ENCODE results near the gene PDE5A. TPM values are rescaled to one million over a fixed set of nuclear protein-coding genes. Genes with fewer than 3 reads are reported as not detected.

The PDE5A gene
- total RNA-seq, 1 experiment from 2014 or later: 8.5 TPM

DNA sequence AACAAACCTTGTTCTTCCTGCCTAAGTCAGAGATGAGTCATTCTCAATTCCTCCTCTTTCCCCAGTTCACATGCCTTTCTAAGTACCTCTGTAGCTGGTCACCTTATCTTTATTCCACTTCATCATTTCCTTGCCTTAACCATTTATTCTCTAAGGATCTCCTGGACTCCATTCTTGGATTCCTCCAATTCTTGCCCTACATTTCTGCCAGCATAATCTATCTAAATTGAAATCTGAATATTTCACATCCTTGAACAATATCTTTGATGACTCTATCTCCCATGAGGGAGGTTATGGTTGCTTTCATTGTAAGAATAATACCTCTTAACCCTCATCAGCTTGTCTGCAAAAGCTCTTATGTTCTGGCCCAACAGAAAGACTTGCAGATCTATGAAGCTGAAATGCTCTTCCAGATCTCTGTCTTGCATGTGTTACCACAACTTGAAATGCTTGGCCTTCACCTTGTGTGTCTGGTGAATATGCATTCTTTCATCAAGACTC, 28.6 kb upstream of the PDE5A start:
- no peaks in the 10 kb centered on the region for H3K36me3 ChIP-seq (ENCODE audit: low read depth)
- H4K20me1 ChIP-seq (ENCODE audit: insufficient read depth): no peaks in the 10 kb centered on the region
- CTCF ChIA-PET: interaction anchor here (1.3 kb wide), 1 partner anchor 29 kb away, joined by 4 read pairs; the partner anchor contains the start of gene PDE5A
- no peaks in the 10 kb centered on the region for H3K27me3 ChIP-seq (ENCODE audit: insufficient read depth, low read depth)
- no peaks in the 10 kb centered on the region for H3K9me2 ChIP-seq (ENCODE audit: insufficient read depth)
- POLR2A ChIA-PET (ENCODE audit: unreplicated experiment): interaction anchor here (0.6 kb wide), 1 partner anchor 1147 kb away, joined by 5 read pairs; no protein-coding TSS in a partner anchor
- peak in 1 of 2 experiments; percentile 52 for DNase-seq
- H3K4me3 ChIP-seq: no peak overlapping the region
- intact Hi-C loops (cut with micrococcal nuclease; ENCODE audit: unreplicated experiment): no loop called here
- H3K27ac ChIP-seq: peak overlapping the region; percentile 48
- no peaks in the 10 kb centered on the region for H3K79me2 ChIP-seq (ENCODE audit: low read depth)
- H3K4me2 ChIP-seq: peak overlapping the region; percentile 32; the same call in 1 of the 2 replicates
- TF ChIP-seq EZH2 (IDR thresholded peaks at IDR 0.05; ENCODE audit: low read depth): no peak
- TF ChIP-seq, protein P1, sequence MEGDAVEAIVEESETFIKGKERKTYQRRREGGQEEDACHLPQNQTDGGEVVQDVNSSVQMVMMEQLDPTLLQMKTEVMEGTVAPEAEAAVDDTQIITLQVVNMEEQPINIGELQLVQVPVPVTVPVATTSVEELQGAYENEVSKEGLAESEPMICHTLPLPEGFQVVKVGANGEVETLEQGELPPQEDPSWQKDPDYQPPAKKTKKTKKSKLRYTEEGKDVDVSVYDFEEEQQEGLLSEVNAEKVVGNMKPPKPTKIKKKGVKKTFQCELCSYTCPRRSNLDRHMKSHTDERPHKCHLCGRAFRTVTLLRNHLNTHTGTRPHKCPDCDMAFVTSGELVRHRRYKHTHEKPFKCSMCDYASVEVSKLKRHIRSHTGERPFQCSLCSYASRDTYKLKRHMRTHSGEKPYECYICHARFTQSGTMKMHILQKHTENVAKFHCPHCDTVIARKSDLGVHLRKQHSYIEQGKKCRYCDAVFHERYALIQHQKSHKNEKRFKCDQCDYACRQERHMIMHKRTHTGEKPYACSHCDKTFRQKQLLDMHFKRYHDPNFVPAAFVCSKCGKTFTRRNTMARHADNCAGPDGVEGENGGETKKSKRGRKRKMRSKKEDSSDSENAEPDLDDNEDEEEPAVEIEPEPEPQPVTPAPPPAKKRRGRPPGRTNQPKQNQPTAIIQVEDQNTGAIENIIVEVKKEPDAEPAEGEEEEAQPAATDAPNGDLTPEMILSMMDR (conservative IDR thresholded peaks at IDR 0.05): no peak
- H2AFZ ChIP-seq: no peak overlapping the region
- H3K9me3 ChIP-seq (ENCODE audit: insufficient read depth, low read depth): no peaks in the 10 kb centered on the region
- BruUV-seq (replicated peaks): no TSS peak
- H3K4me1 ChIP-seq (replicated peaks; ENCODE audit: insufficient read depth): peaks cover 14% of the 10 kb centered on the region
- no peaks in the 10 kb centered on the region for H3F3A ChIP-seq (ENCODE audit: insufficient read depth, low read depth)

DNA sequence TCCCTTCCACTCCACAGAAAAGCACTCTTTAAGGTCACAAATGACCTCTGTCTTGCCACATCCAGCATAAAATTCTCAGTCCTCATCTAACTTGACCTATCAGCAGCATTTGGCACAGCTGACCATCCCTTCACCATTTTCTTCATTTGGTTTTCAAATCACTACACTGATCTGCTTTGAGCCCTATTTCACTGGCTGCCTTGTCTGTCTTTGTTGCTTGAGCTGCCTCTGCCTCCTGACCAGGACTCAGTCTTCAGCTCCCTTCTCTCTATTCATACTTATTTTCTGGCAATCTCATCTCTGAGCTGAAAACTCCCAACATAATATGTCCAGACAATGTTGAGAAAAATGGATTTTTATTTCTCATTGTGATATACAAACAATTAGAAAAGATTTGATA, 27.7 kb upstream of the PDE5A start:
- H3F3A ChIP-seq (ENCODE audit: insufficient read depth, low read depth): no peaks in the 10 kb centered on the region
- peaks cover 14% of the 10 kb centered on the region for H3K4me1 ChIP-seq (replicated peaks; ENCODE audit: insufficient read depth)
- CTCF ChIA-PET: no interaction called here
- H3K79me2 ChIP-seq (ENCODE audit: low read depth): no peaks in the 10 kb centered on the region
- H3K36me3 ChIP-seq (ENCODE audit: low read depth): no peaks in the 10 kb centered on the region
- no peaks in the 10 kb centered on the region for H3K9me3 ChIP-seq (ENCODE audit: insufficient read depth, low read depth)
- POLR2A ChIA-PET (ENCODE audit: unreplicated experiment): no interaction called here
- H3K9me2 ChIP-seq (ENCODE audit: insufficient read depth): no peaks in the 10 kb centered on the region
- peak overlapping the region; percentile 67; the same call in 1 of the 2 replicates for H2AFZ ChIP-seq
- no TSS peak for BruUV-seq (replicated peaks)
- H3K4me3 ChIP-seq: no peak overlapping the region
- intact Hi-C loops (cut with micrococcal nuclease; ENCODE audit: unreplicated experiment): no loop called here
- H4K20me1 ChIP-seq (ENCODE audit: insufficient read depth): no peaks in the 10 kb centered on the region
- DNase-seq: no peak
- TF ChIP-seq EZH2 (IDR thresholded peaks at IDR 0.05; ENCODE audit: low read depth): no peak
- TF ChIP-seq, protein P1 (conservative IDR thresholded peaks at IDR 0.05): no peak
- peak overlapping the region; percentile 48 for H3K27ac ChIP-seq
- H3K27me3 ChIP-seq (ENCODE audit: insufficient read depth, low read depth): no peaks in the 10 kb centered on the region
- H3K4me2 ChIP-seq: peak overlapping the region; percentile 32

DNA sequence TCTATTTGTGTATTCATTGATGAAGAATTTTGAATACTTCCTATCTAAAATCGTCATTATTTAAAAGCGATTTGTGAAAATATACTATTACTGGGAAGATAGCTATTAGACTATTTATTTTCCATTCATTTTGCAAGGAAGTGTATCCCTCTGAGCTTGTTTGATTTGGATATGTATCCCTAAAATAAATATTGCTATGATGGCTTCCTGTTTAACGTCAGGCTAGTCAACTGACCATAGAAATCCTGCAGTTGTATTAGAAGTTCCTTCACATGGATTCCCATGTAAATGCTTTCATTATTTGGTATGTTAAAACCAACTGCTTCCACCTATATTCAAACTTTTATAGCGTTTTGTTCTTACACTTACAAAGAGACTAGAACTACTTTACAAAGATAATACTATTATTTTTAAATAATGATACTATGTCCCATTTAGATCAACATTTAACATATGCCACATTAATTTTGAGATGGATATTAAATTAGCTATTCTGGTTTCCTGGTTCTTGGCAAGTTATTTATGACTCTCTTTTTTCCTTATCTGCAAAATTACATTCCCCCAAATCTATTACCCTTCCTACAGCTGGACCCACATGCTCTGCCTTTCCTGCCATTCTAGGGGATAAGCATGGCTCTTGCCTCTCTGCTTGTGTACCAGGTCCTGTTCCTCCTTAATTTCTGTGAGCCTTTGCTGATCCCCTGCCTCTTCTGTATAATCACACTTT, 26.7 kb upstream of the PDE5A start:
- intact Hi-C loops (cut with micrococcal nuclease; ENCODE audit: unreplicated experiment): no loop called here
- H3K4me3 ChIP-seq: no peak overlapping the region
- no peak overlapping the region for H2AFZ ChIP-seq
- ChIA-PET POLR2A (ENCODE audit: unreplicated experiment) (no interaction called here), CTCF (no interaction called here)
- no peaks in the 10 kb centered on the region for H4K20me1 ChIP-seq (ENCODE audit: insufficient read depth)
- TF ChIP-seq EZH2 (IDR thresholded peaks at IDR 0.05; ENCODE audit: low read depth): no peak
- TF ChIP-seq, protein P1 (conservative IDR thresholded peaks at IDR 0.05): no peak
- H3K36me3 ChIP-seq (ENCODE audit: low read depth): no peaks in the 10 kb centered on the region
- H3K9me3 ChIP-seq (ENCODE audit: insufficient read depth, low read depth): no peaks in the 10 kb centered on the region
- no peak overlapping the region for H3K4me2 ChIP-seq
- BruUV-seq (replicated peaks): no TSS peak
- no peak overlapping the region for H3K27ac ChIP-seq
- H3K9me2 ChIP-seq (ENCODE audit: insufficient read depth): no peaks in the 10 kb centered on the region
- H3F3A ChIP-seq (ENCODE audit: insufficient read depth, low read depth): no peaks in the 10 kb centered on the region
- H3K79me2 ChIP-seq (ENCODE audit: low read depth): no peaks in the 10 kb centered on the region
- H3K4me1 ChIP-seq (replicated peaks; ENCODE audit: insufficient read depth): peaks cover 14% of the 10 kb centered on the region
- no peak for DNase-seq
- H3K27me3 ChIP-seq (ENCODE audit: insufficient read depth, low read depth): no peaks in the 10 kb centered on the region

Data from PC-9 (cell line).